GM19239 (cell line): ENCODE results near the gene ATP5F1E.

Source experiments
- DNase-seq: peaks from one replicate; pipeline ENCODE4 v3.0.0; 2011; ENCODE audit warnings: low spot score; ENCODE audit not compliant: insufficient read length
- FAIRE-seq: peaks from 2 replicates; lab custom pipeline; 2011; peaks lifted over from hg19 to GRCh38; lab: Jason Lieb, UNC

Gene ATP5F1E

GRCh38 chr20:59032023-59032712 is at the start of gene ATP5F1E:
Gene ATP5F1E (minus strand): TSS chr20:59032335. CDS start chr20:59032251, 84 bp downstream.
- FAIRE-seq (peak; percentile 40), DNase-seq (peak; percentile 84)

GRCh38 chr20:59081036-59081435 is 48.9 kb upstream of the ATP5F1E start:
- DNase-seq: no peak
- no peak for FAIRE-seq

DNA sequence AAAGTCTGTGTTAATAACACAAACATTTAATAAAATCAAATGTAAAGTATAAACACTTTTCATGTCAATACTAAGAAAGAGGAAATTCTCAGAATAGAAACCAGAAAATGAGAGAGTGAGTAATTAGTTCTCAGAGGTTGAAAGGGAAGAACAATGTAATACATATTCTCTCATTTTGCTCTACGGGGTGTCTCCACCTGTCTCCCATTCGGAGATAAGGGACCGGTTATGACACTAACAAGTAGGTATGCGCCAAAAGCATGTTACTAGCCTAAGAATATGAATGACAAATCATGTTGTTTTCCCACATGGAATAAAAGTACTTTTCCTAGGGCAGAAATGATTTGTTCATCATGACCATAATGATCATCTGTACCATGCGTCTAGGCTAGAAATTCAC is 46.1 kb upstream of the ATP5F1E start:
- no peak for DNase-seq
- no peak for FAIRE-seq

GRCh38 chr20:59077705-59078104 is 45.6 kb upstream of the ATP5F1E start:
- DNase-seq (no peak), FAIRE-seq (no peak)

DNA sequence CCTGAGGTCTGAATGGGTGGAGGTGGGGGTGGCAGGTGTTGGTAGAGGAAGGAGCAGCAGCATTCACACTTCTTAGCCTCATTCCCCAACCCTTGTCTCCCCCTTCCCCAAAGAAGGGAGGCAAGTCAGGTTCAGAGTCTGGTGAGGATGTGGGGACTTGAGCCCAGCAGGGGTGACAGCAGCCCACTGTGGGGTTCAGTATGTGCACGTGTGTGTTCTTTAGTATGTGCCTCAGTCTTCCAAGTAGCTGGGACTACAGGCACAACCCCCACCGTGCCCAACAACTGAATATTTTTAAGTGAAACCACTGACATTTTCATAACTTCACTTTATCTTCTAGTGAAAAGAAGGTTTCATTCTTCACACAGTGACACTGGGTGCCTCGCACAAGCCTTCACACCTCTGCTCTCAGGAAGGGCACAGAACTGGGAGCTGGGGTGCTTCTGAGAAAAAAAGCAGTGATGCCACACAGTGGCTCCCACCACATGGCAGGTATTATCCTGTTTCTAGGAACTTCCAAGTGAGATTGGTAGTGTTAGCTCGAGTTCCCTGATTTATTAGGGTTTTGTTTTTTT is 43.9 kb upstream of the ATP5F1E start:
- no peak for DNase-seq
- FAIRE-seq: no peak

DNA sequence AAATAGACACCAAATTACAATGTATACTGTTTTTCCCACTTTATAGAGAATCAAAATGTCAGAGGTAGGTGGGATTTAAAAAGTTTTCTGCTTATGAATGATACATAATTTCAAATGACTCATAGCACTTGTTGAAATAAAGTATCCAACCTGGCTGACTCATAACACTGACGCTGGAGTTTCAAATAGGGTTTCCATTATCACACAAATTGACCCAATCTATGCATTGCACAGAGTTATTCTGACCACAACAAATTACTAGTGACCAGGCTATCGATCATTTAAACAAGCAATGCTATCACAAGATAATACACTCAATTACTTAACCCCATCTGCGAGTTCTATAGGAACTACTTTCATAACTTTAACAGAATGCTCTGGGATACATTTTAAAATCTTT is 42.3 kb upstream of the ATP5F1E start:
- no peak for FAIRE-seq
- no peak for DNase-seq

- DNase-seq (no peak), FAIRE-seq (no peak)
These were observed 41.4 kb upstream of the ATP5F1E start for GRCh38 chr20:59073582-59073981.

DNA sequence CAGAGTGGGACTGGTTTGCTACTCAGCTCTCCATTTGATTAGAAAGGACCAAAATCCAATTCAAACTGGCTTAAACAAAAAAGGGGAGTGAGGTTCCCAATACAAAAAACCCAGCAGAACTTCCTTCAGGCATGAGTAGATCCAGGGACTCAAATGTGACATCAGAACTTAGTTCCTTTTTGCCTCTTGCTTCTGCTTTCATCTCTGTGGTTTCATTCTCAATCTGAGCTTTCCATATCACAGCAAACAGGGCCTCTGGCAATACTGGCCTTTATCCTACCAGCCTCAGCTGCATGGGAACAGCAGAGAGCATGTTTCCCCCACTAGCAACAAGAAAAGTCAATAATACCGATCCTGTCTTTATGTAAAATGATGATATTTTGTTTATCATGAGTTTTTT is 39.1 kb upstream of the ATP5F1E start:
- FAIRE-seq (peak; percentile 73), DNase-seq (no peak)

DNA sequence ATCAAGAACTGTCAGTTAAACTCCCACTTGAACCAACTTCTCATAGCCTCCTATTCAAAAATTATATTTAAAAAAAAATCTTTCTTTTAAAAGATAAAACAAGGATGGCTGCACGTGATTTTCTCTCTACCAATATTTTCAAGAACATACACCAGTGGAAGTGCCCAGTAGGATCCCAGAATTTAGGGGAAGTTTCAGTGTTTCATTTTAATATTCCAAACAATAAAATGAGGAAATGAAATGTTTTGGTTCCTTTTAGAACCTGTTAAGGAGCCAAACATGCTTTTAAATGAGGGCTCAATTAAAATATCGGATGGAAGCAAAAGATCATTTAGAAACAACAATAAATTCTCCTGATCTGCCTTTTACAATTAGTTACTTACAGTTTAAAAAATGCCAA is 36.9 kb upstream of the ATP5F1E start:
- DNase-seq: no peak
- FAIRE-seq: no peak

GRCh38 chr20:59068534-59068933 is 36.4 kb upstream of the ATP5F1E start:
- no peak for DNase-seq
- no peak for FAIRE-seq

DNA sequence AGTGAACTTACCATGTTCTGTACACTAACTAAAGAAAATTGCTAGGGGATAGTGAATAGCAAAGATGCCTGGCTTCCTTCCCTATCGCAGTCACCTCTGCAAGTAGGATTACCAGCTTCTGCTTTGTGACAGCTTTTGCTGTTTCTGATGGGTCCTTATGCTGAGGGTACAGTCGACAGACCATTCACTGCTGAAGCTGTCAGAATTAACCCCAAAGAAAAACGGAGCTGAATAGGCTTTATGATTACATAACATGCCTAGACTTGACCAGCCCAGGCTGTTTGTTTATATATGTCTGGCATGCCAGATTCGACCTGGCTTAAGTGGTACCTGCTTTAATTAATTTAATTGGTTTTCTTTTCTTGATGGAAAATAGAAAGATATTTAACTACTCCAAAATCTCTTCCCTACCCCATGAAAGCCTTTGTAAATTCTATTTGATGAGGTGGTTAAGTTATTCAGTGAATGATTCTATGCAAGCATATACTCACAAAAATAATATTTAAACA is 32.1 kb upstream of the ATP5F1E start:
- no peak for FAIRE-seq
- DNase-seq: no peak

DNA sequence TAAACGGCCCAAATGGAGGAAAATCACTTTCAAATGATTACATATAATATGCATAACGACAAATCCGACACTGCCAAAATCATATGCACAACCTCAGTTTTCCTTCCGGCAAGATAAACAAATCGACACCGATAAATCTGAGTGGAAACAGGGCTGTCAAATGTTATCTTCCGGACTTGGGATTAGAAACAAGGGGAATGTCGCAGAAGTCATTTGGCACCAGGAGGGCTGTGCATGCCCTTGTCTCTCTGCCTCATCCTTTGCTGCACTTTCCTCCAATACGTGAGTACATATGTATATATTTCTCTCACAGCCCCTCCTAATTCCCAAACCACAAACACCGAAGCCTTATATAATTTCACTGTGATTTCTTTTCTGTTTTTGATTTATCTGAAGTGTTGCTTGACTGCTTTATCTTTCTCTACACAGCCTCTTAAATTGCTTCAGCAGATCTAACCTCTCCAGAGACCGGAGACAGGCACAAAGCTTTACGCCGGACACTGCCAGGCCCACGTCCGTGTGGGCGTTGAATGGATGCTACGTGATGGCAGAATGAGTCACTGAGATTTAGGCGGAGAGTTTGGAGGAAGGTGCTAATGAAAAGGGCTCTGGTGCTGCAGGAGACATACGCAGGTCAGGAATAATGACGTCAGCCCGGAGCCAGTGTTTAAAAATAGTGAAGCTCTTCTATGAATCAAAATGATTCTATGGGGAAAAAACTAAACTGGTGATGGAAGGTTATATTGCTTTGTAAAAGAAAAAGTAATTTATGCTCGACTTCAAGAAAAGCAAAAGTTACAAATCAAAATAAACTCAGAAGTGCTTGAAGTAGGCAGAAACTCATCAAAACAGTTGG is 31.5 kb upstream of the ATP5F1E start:
- DNase-seq: no peak
- no peak for FAIRE-seq

DNA sequence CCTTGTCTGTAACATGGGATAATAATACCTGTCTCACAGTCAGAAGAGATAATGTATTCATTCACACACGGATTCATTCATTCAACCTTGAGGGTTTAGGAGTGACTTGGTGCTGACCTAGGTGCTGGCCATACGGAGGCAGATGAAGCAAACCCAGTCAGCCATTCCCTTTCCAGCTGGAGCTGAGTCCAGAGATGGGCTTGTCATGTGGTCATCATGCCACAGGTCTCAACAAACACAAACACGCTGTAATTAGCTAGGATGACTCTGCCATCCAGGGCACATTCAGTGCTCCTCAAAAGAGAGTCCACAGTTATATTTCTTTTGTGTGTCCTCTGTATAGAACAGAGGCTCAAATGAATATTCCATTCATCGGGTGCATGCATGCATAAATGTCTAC is 29.9 kb upstream of the ATP5F1E start:
- DNase-seq: no peak
- no peak for FAIRE-seq

DNA sequence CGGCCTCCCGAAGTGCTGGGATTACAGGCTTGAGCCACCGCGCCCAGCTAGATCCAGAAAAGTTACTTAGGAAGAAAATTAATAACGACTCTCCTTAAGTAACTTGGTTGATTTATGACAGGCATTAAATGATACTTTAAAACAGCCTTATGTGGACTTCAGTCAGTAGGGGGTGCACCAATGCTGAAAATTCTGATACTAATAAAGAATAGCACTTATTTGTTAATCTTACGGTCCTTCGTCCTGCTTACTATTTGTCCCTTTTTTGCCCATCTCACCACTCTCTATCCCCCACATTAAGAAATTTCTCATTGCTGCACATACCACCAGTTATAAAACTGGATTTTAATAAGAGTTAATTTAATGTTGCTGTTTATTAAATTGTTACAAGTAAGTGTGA is 23.2 kb upstream of the ATP5F1E start:
- FAIRE-seq: no peak

DNA sequence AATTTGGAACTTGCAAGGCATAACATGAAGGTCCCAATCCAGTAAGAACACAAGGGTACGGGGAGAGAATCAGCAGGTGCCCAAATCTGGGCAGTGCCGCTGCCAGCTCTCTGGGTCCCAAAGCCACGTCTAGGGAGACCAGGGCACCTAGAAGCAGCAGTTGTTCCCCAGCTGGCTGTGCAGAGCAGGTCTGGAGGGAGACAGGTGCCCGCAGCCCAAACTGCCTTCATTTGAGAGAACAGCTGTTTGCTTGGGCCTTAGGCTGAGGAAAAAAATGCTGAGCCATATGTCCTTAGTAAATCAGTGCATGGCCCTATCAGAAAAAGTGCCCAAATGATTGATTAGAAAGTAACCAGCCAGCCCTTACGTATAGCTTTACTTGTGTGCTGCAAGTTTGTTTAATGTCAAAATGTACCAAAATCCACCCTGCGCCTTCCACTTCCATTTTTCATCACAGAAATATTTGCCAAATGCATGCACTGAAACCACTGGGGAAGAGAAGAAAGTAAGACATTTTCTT is 19.6 kb upstream of the ATP5F1E start:
- no peak for DNase-seq

More for the DNA sequence above, 23.2 kb upstream of the ATP5F1E start:
- no peak for DNase-seq

GRCh38 chr20:59050437-59050836 is 18.3 kb upstream of the ATP5F1E start:
- FAIRE-seq (no peak), DNase-seq (no peak)

More for the DNA sequence above, 19.6 kb upstream of the ATP5F1E start:
- FAIRE-seq: no peak

DNA sequence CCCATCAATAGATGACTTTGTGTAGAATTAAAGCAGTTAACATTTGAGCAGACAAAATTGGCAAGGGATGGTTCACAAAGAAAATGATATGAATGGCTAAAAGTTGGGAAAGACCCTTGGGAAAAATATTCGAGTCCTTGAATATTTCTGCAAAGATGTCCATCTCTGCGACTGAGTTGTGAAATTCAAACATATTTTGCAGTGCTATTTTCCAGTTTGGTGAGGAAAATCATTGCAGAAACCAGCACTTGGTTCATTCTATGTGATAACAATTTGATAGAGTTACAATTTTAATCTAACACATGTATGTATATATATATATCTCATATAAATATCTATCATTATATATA is 16.5 kb upstream of the ATP5F1E start:
- no peak for DNase-seq
- FAIRE-seq: no peak

GRCh38 chr20:59047938-59048680 is 16.0 kb upstream of the ATP5F1E start:
- FAIRE-seq (no peak), DNase-seq (no peak)

GRCh38 chr20:59046862-59047261 is 14.7 kb upstream of the ATP5F1E start:
- DNase-seq (no peak), FAIRE-seq (no peak)

DNA sequence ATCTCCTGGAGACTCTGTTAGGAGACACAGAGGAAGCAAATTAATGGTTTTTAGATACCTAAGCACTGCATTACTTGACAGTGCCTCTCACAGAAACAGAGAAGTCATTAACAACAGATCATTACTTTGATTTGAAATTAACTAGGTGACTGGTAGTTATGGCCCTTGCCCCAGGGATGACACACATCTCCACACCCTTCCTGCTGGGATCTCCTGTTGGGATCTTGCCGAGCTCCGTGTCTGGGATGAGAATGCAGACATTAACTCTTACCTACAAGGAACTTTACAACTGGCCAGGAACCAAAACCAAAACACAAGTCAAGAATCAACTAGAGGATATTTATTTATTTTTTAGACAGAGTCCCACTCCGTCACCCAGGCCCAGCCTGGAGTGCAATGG is 12.7 kb upstream of the ATP5F1E start:
- FAIRE-seq: no peak
- DNase-seq: no peak
